Rectal smooth muscle tissue (tissue), 1 donor: ENCODE data around the gene THEMIS.

ENCODE experiments used
- H3K27ac ChIP-seq: one replicate; pipeline ENCODE4 v1.7.0; 2013; ENCODE audit warnings: low read depth, low read length, inconsistent platforms
- H3K27me3 ChIP-seq: one replicate; pipeline ENCODE4 v1.7.0; 2013; ENCODE audit warnings: low read length; ENCODE audit not compliant: control insufficient read depth, insufficient read depth
- H3K36me3 ChIP-seq: one replicate; pipeline ENCODE4 v1.7.0; 2013; ENCODE audit warnings: low read length; ENCODE audit not compliant: control insufficient read depth, insufficient read depth
- H3K4me1 ChIP-seq: one replicate; pipeline ENCODE4 v1.7.0; 2013; ENCODE audit warnings: low read length; ENCODE audit not compliant: control insufficient read depth, insufficient read depth
- H3K4me3 ChIP-seq: one replicate; pipeline ENCODE4 v1.7.0; 2013; ENCODE audit warnings: low read length
- H3K9ac ChIP-seq: one replicate; pipeline ENCODE4 v1.7.0; 2013; ENCODE audit warnings: low read length

Gene THEMIS

GRCh38 chr6:127776320-127776719 is 124.5 kb downstream of the THEMIS start:
- no peaks in the 10 kb centered on the region for H3K36me3 ChIP-seq
- H3K27ac ChIP-seq, result no peak overlapping the region
- H3K4me1 ChIP-seq, result no peaks in the 10 kb centered on the region
- H3K4me3 ChIP-seq, result no peak overlapping the region
- no peak overlapping the region for H3K9ac ChIP-seq
- H3K27me3 ChIP-seq, result no peaks in the 10 kb centered on the region

DNA sequence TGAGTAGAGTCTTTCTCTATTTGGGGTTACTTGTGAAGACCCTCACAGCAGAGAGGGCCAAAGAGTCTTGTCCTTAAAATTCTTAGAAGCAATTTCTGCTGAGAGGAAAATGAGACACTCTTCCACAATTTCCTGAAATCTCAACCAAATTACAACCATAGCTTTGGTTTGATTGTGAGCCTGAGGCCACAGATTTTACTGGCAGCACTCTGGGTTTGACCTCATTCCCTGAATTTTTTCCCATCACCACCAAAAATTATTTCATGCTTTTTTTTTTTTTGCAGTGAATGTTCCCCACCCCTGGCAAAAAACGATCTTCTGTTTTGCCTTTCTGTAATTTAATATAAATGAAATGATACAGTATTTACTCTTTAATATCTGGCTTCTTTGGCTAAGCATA is 125.5 kb downstream of the THEMIS start:
- H3K4me1 ChIP-seq, result no peaks in the 10 kb centered on the region
- no peaks in the 10 kb centered on the region for H3K36me3 ChIP-seq
- no peak overlapping the region for H3K27ac ChIP-seq

DNA sequence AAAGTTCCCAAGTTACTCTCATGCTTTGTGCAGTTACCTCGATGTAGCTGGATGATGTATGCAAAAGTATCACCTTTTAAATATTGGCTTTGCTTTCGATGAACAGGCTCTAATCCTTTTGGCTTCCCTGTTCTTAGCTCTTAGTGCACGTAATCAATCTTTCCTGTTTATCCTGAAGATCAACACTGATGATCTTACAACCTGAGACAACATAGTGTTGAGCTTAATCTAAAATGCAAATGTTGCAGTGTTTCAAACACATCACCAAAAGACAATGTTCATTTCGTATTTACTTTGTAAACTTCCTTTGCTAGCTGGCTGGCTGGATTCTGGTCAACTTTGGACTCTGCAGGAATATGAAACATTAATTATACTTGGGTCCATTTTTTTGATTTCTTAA is 132.1 kb downstream of the THEMIS start:
- Histone ChIP-seq H3K4me1 (no peaks in the 10 kb centered on the region), H3K4me3 (no peak overlapping the region), H3K9ac (no peak overlapping the region), H3K36me3 (no peaks in the 10 kb centered on the region), H3K27me3 (no peaks in the 10 kb centered on the region), H3K27ac (no peak overlapping the region)

More for the DNA sequence above, 125.5 kb downstream of the THEMIS start:
- Histone ChIP-seq H3K27me3 (no peaks in the 10 kb centered on the region), H3K9ac (no peak overlapping the region), H3K4me3 (no peak overlapping the region)

GRCh38 chr6:127768223-127768622 is 132.6 kb downstream of the THEMIS start:
- Histone ChIP-seq H3K36me3 (no peaks in the 10 kb centered on the region), H3K4me3 (no peak overlapping the region), H3K27ac (no peak overlapping the region), H3K9ac (no peak overlapping the region), H3K4me1 (no peaks in the 10 kb centered on the region), H3K27me3 (no peaks in the 10 kb centered on the region)

DNA sequence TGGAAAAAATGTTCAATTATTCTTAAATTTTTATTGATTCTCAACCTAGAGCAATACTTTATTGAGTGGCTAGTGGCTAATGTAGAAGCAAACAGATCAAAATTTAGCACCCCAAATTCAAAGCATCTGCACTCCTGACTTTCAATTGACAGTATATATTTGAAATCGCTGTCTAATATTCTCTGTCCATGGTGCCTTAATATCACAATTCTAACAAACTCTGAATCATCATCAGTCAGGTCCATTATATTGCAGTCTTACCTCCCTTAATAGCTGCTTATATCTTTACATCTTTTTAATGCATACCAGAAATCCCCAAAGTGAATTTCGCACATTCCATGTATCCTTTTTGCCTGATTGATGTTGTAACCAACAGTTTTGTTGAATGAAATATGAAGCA is 134.9 kb downstream of the THEMIS start:
- H3K4me1 ChIP-seq, result no peaks in the 10 kb centered on the region
- H3K9ac ChIP-seq, result no peak overlapping the region
- no peak overlapping the region for H3K4me3 ChIP-seq
- H3K27me3 ChIP-seq, result no peaks in the 10 kb centered on the region
- H3K36me3 ChIP-seq, result no peaks in the 10 kb centered on the region
- H3K27ac ChIP-seq, result no peak overlapping the region

- Histone ChIP-seq H3K4me1 (no peaks in the 10 kb centered on the region), H3K27me3 (no peaks in the 10 kb centered on the region), H3K4me3 (no peak overlapping the region), H3K27ac (no peak overlapping the region), H3K36me3 (no peaks in the 10 kb centered on the region), H3K9ac (no peak overlapping the region)
Observed at GRCh38 chr6:127762284-127762683, 138.6 kb downstream of the THEMIS start.

- Histone ChIP-seq H3K9ac (no peak overlapping the region), H3K4me3 (no peak overlapping the region), H3K36me3 (no peaks in the 10 kb centered on the region), H3K27me3 (no peaks in the 10 kb centered on the region), H3K4me1 (no peaks in the 10 kb centered on the region), H3K27ac (no peak overlapping the region)
Observed at GRCh38 chr6:127761084-127761483, 139.8 kb downstream of the THEMIS start.

DNA sequence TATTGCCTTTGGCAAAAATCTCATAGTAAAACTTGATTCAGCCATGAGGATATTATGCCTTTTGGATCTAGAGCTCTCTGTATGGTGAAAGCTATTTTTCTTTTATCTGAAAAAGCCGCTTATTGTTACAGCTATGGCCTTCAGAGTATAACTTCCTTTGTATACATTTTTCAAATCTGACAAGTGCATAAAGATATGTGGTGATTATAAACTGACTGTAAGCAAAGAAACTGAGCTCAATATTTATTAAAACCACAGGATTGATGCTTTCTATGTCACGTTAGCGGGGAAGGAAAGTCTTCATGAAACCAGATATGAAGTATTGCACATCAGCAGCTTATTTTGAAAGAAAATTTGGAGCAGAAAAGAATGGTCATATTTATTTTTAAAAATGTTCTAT is 151.8 kb downstream of the THEMIS start:
- Histone ChIP-seq H3K4me1 (no peaks in the 10 kb centered on the region), H3K4me3 (no peak overlapping the region), H3K27ac (no peak overlapping the region), H3K27me3 (no peaks in the 10 kb centered on the region), H3K9ac (no peak overlapping the region), H3K36me3 (no peaks in the 10 kb centered on the region)

DNA sequence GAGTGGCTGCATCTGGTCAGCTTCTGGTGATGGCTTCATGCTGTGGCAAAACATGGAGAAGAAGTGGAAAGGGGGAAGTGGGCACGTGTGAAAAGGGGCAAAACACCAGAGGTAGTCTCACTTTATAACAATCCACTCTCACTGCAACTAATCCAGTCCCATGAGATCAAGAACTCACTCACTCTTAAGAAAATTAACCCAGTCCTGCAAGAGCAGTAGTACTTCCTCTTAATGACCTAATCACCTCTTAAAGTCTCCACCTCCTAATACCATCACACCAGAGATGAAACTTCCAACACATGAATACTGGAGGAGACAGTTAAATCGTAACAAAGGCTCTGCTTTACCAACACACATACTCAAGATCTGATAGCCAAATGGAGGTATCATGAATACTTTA is 152.6 kb downstream of the THEMIS start:
- H3K4me1 ChIP-seq, result no peaks in the 10 kb centered on the region
- no peak overlapping the region for H3K4me3 ChIP-seq
- no peaks in the 10 kb centered on the region for H3K27me3 ChIP-seq

DNA sequence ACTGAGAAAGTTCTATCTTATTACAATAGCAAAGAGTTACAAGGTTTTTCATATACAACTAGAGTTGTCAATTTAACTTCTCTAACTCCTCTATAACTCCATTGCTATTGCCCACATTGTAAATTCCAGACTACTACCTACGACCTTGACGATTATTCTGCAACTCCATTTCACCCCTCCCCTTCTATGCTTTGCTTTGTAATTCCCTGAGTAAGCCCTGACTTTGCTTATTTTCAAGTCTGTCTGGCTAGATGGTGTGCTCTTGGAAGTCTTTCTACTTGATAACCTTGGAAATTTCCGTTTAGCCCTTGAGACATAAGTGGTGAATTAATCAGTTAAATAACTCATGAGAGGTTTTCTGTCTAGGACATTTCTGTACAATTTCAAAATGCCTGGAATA is 162.4 kb downstream of the THEMIS start:
- Histone ChIP-seq H3K4me1 (no peaks in the 10 kb centered on the region), H3K36me3 (no peaks in the 10 kb centered on the region), H3K27ac (no peak overlapping the region), H3K9ac (no peak overlapping the region), H3K4me3 (no peak overlapping the region), H3K27me3 (no peaks in the 10 kb centered on the region)

More for the DNA sequence above, 152.6 kb downstream of the THEMIS start:
- Histone ChIP-seq H3K9ac (no peak overlapping the region), H3K27ac (no peak overlapping the region), H3K36me3 (no peaks in the 10 kb centered on the region)

- no peaks in the 10 kb centered on the region for H3K36me3 ChIP-seq
- no peak overlapping the region for H3K9ac ChIP-seq
- no peak overlapping the region for H3K27ac ChIP-seq
- no peak overlapping the region for H3K4me3 ChIP-seq
- H3K4me1 ChIP-seq, result no peaks in the 10 kb centered on the region
- H3K27me3 ChIP-seq, result no peaks in the 10 kb centered on the region
Observed at GRCh38 chr6:127737768-127738167, 163.1 kb downstream of the THEMIS start.

DNA sequence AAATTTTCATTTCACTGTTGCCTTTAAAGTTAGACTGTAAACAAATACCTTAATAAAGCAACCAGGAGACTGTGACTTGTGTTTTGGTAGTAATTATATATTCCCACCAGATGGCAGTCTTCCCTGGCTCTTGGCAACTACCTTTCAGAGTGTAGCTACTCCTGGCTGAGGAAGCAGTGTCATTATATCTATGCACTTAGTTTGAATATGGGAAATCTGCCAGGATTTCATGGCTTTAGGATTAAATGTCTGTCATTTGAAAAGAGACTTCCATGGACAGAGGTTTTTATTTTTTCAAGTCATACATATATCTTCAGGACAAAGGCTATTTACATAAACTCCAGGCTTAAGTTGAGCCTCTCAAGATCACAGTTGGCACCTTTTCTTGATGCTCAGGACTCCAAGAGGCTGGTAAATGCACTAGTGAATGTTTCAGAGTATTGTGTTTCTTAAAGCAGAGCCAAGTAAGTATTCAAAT is 163.8 kb downstream of the THEMIS start:
- Histone ChIP-seq H3K27ac (no peak overlapping the region), H3K4me1 (no peaks in the 10 kb centered on the region)

GRCh38 chr6:127732927-127733326 is 167.9 kb downstream of the THEMIS start:
- Histone ChIP-seq H3K9ac (no peak overlapping the region), H3K27me3 (no peaks in the 10 kb centered on the region), H3K4me3 (no peak overlapping the region), H3K4me1 (no peaks in the 10 kb centered on the region), H3K36me3 (no peaks in the 10 kb centered on the region), H3K27ac (no peak overlapping the region)

More for the DNA sequence above, 163.8 kb downstream of the THEMIS start:
- Histone ChIP-seq H3K9ac (no peak overlapping the region), H3K27me3 (no peaks in the 10 kb centered on the region), H3K36me3 (no peaks in the 10 kb centered on the region), H3K4me3 (no peak overlapping the region)
